Measurements from ENCODE around the gene SLX4IP.

Gene SLX4IP

DNA sequence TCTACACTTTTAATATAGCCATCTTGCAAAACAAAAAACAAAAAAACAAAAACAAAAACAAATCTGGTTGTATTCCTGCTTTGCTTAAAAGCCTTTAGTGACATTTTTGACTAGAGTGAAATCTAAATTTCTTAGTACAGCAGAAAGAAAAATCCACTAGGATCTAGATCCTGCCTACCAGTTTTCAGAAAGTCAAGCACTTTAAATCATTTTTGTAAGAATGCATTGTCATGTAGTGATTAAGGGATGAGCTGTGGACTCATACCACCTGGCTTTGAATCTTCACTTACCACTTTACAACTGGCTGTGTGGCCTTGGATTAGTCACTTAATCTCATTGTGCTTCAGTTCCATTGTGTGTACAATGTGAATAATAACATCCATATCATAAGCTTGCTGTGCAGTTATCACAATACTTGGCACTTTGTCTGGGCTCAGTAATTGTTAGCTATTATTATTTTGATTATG, 5.1 kb upstream of the SLX4IP start:
- H3K27ac ChIP-seq = no peak overlapping the region
- no peak overlapping the region for H3K4me3 ChIP-seq
- DNase-seq (ENCODE audit: low spot score) = no peak
- TF ChIP-seq, protein P1, sequence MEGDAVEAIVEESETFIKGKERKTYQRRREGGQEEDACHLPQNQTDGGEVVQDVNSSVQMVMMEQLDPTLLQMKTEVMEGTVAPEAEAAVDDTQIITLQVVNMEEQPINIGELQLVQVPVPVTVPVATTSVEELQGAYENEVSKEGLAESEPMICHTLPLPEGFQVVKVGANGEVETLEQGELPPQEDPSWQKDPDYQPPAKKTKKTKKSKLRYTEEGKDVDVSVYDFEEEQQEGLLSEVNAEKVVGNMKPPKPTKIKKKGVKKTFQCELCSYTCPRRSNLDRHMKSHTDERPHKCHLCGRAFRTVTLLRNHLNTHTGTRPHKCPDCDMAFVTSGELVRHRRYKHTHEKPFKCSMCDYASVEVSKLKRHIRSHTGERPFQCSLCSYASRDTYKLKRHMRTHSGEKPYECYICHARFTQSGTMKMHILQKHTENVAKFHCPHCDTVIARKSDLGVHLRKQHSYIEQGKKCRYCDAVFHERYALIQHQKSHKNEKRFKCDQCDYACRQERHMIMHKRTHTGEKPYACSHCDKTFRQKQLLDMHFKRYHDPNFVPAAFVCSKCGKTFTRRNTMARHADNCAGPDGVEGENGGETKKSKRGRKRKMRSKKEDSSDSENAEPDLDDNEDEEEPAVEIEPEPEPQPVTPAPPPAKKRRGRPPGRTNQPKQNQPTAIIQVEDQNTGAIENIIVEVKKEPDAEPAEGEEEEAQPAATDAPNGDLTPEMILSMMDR (IDR thresholded peaks at IDR 0.05) = no peak

DNA sequence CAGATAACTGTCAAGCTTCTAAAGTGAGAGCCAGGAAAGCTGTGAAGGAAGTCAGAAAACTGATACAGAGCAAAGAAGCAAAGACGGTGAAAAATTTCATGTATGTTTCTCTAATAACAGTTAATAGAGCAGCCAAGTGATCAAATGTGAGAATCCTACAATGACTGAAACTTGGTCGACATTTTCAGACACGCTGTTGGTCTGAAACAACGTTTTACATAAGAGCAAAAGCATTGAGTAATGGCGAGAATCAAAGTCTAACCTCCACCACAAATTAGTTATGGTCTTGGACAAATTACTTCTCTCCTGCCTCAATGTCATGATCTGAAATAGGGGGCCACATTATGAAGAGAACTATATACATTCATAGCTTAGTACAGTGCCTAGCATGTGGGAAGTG, 4.4 kb upstream of the SLX4IP start:
- DNase-seq (ENCODE audit: low spot score) = no peak
- Histone ChIP-seq H3K4me3 (no peak overlapping the region), H3K27ac (no peak overlapping the region)
- TF ChIP-seq, protein P1 (IDR thresholded peaks at IDR 0.05) = no peak

DNA sequence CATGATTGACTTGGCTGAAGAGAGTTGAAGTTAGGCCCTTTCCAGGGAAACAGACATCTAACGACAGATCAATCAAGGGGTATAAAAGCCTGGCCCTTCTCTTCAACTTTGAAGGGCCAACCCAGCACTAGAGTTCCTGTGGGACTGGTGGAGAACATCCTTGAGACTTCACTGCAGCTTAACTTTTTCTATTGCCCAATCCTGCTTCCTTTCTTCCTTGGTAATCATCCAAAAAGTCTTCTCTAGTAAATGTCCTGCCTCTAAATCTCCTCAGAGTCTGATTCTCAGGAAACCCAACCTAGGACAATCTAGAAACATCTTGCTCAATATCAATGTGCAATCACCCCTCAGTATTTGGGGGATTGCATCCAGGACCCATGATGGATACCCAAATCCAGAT, 3.0 kb upstream of the SLX4IP start:
- TF ChIP-seq, protein P1 (IDR thresholded peaks at IDR 0.05) = no peak
- DNase-seq (ENCODE audit: low spot score) = no peak
- Histone ChIP-seq H3K4me3 (no peak overlapping the region), H3K27ac (no peak overlapping the region)

DNA sequence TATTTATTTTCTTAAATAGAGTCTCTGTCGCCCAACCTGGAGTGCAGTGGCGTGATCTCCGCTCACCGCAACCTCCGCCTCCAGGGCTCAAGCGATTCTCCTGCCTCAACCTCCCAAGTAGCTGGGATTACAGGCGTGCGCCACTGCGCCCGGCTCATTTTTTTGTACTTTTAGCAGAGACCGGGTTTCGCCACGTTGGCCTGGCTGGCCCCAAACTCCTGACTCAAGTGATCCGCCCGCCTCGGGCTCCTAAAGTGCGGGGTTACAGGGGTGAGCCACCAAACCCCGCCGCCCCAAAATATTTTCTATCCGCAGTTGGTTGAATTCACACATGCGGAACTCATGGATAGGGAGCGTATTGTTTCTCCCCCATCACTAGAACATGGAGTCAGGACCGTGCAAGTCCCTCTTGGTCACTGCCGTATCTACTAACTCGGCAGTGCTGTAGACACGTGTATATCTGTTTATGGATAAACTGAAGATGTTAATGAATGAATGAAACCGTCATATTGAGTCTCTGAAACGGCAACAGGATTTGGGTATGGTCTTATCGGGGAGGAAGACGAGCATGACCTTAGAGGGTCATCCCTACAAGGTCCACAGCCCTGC, 2.0 kb upstream of the SLX4IP start:
- H3K4me3 ChIP-seq = peak overlapping the region; percentile 95
- H3K27ac ChIP-seq = peak overlapping the region; percentile 78 to 90
- no peak for DNase-seq (ENCODE audit: low spot score)
- TF ChIP-seq, protein P1 (IDR thresholded peaks at IDR 0.05) = no peak

DNA sequence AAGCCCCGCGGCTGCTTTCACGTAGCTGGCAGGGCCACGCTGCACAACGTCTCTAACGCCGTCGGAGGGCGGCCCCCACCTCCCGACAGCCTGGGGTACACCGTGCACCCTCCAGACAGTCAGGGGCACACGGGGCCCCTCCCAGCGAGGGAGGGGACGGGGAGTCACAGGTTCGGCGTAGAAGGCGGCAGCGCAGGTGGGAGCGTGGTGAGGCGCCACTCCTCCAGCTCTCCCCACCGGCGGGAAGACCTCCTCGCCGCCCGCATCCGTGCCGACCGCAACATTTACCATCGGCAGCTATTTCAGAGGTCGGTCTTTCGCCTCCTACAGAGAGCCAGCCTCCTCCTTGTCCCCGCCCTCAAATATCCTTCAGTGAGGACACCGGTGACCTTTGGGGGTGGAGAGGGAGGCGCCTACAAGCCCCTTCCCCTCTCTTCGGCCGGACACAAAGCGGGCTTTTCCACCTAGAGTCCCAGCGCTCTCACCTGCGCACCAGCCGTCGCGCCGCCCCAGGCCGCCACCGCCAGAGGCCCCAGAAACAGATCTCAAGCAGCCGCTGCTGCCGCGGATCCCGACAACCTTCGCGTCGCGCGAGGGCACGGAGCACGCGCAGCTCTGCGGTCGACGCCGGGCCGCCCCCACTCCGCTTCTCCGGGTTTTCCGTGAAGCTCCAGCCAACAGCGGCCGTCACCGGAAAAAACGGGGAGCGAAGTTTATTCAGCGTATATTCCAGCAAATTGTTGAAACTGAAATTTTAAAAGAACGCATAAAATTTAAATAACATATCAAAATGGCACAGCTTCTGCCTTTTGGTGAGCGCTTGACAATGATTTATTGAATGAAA, 1.3 kb upstream of the SLX4IP start, which contains the start of gene MKKS:
Gene MKKS, minus strand, starts transcription at position 600 of the 844 bp plus-strand sequence. CDS start 20,708 bp downstream, outside the sequence.
- TF ChIP-seq, protein P1 (IDR thresholded peaks at IDR 0.05) = no peak
- DNase-seq (ENCODE audit: low spot score) = peak; percentile 93

DNA sequence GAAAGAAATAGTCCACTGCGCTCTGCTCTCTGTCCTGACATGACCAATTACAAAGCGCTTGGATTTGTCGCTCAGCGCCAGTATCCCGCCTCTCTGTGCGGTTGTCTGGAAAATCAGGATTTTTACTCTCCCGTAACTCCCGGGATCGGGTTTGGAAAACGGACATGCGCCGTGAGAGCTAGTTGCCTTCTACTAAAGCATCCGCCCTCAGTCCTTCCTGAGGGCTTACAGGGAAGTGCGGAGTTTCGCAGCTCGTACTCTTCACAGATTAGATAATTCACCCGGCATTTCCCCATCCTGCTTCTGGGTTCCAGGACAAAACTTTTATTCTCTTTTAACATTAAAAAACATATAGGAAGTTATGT, 656 bp upstream of the SLX4IP start:
- H3K27ac ChIP-seq = peak overlapping the region; percentile 78 to 90
- H3K4me3 ChIP-seq = peak overlapping the region; percentile 95
- TF ChIP-seq, protein P1 (IDR thresholded peaks at IDR 0.05) = no peak
- DNase-seq (ENCODE audit: low spot score) = peak; percentile 96

More for the DNA sequence above, 1.3 kb upstream of the SLX4IP start, which contains the start of gene MKKS:
- Histone ChIP-seq H3K4me3 (peak within 1 kb of the TSS; percentile 95), H3K27ac (peak within 1 kb of the TSS; percentile 78 to 90)
